Measurements from ENCODE around the gene NOC4L.
"Not testable (repeated sequence)": the region's sequence is repeated elsewhere in the genome, so short reads cannot be mapped to it uniquely, and the experiment has no call there.

The NOC4L gene

DNA sequence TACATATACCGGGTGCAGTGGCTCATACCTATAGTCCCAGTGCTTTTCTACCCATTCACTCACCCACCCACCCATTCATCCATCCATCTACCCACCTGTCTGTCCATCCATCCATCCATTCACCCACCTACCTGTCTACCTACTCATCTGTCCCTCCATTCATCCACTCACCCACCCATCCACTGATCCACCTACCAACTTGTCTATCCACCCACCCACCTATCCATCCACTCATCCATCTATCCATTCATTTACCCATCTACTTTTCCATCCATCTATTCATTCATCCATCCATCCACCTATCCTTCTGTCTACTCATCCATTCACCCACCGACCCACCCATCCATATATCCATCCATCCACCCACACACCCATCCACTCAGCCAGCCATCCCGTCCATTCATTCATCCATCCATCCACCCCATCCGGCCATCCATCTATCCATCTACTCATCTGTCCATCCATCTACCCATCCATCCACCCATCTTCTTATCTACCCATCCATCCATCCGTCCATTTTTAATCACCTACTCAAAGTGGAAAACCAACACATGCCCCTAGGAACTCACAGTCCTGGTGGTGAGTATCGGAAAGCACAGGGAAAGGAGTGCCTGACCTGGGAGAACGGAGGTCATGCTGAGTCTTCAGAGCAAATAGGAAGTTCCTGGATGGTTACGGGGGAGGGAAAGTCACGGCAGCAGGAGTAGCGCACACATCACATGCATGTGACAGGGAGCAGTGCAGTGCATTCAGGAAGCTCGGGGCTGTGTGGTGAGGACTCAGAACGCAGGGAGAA lies 20.1 kb upstream of the NOC4L start:
- no peak for DNase-seq (ENCODE audit: low read depth in 2 of 2)

DNA sequence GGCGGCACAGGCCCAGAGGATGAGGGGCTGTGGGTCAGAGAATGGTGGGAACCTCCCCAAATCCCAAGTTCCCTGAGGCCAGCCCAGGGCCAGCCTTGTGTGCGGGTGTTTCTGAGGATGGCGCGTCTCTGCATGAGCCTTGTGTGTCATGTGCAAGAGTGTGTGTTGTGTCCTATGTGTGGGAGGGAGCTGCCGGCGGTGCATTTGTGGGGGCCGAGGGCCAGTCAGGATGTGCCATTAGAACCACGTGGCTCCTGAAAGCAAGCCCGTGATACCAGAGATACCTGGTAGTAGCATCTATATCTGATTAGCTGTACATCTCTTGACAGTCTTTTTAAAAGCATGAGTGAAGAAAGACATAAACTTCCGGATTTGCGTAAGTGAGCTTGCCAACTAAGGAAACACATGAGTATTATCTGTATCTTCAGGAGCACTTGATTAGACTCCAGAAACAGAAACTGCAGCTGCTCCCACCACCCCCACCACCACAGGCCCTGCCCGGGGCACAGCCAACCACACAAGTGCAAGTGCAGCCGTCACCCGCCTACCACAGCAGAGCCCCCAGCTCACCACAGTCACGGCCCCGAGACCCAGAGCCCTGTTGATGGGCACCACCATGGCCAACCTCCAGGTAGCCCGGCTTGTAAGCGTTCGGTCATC lies 19.4 kb upstream of the NOC4L start:
- DNase-seq (ENCODE audit: low read depth in 2 of 2), result no peak

DNA sequence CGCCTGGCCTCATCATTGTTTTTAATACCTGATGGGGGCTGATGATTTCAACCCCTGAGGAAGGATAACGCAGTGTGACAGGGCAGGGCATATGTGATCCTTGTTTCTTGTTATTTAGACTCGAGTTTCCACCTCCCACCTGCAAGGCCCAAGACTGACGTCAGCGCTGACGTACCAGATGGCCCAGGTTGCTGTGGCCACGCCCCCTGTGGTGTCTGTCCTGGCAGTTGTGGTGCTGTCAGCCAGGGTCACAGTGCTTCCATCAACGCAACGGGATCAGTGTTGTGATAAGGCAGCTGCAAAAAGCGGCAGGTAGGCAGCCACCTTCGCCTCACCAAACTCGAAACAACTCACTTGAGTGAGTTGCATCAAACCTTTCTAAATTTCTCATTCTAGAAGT lies 18.5 kb upstream of the NOC4L start:
- DNase-seq (ENCODE audit: low read depth in 2 of 2), result no peak

DNA sequence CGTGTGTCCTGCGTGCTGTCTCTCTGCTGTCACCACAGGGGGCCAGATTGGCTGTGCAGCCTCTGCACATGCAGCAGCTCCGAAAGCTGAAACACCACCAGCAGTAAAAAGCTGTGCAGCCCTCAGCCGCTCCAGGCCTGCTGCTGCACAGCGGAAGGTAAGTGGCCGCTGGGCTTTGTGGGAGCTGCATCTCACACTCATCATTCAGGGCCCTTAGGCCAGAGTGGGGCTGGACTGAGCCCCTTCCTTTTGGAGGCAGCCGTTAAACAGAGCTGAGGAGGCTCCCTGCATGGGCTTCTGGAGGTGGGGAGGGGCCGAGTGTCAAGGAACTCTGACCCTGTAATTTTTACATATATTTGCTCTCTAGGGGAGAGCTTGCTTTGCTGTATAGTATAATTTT lies 17.2 kb upstream of the NOC4L start:
- no peak for DNase-seq (ENCODE audit: low read depth in 2 of 2)

DNA sequence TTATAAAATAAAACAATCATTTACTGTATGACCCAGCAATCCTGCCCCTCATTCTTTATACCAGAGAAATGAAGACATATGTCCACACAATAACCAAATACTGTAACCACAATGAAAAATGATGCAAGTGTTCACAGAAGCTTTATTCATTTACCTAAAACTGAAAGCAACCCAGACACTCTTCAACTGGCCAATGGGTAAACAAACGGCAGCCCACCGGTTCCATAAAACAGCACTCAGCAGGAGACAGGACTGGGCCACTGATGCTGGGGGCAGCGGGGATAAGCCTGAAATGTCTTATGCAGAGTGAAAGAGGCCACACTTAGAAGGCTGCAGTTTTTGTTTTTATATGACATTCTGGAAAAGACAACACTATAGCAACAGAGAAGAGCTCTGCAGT lies 15.2 kb upstream of the NOC4L start:
- DNase-seq (ENCODE audit: low read depth in 2 of 2), result no peak

DNA sequence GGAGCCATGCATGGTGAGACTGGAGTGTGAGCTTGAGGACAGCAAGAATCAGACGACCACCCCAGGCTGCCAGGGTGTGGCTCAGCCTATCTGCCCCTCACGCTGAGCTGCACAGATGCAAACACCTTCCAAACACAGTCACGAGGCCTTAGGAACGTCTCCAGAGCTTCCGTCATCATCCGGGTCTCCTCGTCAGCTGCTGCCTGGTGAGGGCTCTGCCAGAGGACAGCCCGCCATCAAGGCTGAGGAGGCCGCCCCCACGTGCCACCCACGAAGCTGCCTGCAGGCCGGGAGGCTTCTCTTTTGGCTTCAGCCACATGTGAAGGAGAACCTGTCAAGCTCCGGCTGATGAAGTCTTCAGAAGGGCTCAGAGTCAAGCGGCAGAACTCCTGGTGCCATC lies 13.6 kb upstream of the NOC4L start:
- no peak for DNase-seq (ENCODE audit: low read depth in 2 of 2)

DNA sequence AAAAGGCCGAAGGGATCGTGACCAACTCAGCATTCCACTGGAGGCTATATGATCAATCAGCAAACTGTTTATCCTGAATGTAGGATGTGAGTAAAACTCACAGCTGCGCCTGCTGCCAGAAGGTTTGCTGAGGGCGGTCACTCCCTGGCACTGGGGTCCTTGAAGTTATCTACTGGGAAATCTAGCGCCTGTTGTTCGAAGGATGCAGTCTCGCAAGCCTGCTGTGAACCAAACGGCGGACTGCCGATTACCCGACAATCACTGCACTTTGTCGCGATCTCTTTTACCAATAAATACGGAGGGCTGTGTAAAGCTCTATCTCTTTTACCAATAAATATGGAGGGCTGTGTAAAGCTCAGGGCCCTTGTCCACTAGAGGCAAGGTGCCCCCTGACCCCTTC lies 13.0 kb upstream of the NOC4L start:
- DNase-seq (ENCODE audit: low read depth in 2 of 2), result no peak

DNA sequence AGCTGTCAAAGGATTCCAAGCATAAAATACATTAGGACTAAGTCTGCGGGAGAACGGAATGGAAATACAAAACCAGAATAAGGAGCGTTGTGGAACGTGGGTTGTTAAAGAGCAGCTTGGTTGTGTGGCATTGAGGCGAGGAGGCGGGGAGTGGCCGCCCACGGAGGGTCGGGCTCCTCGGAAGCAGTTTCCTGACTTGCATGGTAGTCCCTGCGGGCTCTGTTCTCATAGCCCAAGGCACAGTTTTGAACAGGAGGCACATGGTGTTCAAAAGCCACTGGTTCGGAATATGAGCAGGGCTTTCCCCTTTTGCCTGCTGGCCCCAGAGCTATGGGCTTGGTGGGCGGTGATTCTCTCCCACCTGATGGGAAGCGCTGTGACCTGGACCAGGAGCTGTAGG lies 12.3 kb upstream of the NOC4L start:
- no peak for DNase-seq (ENCODE audit: low read depth in 2 of 2)

DNA sequence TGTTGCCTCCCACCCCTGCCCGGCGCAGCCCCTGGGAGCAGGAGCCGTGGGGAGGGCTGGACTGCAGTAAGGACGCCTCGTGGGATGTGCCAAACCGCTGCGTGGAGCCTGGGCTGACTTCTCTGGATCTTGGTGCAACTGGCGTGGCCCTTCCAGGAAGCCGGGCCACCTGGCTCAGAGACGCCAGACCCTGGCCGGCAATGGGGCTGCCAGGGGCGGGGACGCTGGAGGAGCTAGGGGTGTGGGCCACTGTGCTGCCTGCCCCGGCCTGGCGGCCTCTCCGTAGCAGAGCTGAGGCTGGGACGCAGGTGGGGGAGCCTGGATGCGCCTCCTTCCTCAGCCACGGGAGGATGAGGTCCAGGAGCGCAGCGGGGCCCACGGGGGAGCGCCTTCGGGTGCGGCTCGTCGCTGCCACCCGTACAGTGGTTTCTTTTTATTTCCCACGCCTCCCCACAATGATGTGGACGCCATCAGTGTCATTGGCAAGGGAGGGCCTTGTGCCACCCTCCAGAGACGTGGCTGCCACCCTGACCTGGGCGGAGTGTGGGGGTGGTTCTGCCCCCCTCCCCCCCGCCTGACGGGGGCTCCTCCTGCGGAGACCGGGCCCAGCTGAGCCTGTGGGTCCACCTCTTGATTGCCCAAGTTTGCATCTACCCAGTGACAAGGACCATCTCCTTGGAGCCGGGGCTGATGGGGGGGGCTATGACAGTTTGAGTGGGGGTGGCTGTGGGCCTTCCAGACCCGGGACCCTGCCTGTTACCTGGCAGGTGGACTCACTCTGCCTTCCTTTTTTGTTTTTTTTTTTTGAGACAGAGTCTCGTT lies 11.4 kb upstream of the NOC4L start:
- no peak for DNase-seq (ENCODE audit: low read depth in 2 of 2)

DNA sequence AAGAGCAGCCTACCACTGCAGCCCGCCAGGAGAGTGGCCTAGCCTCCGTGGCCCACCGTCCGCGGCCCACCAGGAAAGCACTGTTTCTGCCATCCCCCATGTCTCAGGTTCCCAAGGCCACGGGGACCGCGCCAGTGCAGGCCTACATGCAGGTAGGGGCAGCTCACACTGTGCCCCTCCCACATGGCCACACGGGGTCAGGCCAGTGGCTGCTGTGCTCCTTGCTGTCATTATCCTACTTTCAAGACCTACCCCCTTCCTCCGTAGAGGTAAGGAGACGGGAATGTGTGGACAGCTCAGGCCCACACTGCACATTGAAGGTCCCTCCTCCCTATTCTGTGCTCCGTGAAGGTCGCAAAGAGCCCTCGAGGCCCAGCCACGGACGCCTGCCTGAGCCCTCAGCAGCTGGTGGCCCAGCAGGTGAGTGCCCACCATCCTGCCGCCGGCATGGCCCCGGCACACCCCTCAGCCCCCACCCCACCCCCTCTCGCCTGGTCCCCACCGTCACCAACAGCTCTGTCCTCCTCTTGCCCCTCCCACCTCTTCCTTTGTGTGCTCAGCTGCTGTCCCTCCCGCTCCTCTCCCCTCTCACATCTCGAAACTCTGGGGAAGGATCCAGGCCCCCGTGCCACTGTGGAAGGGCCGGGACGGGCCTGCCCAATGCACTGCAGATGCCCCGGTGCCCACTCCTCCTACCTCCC lies 10.2 kb upstream of the NOC4L start:
- DNase-seq (ENCODE audit: low read depth in 2 of 2), result no peak

DNA sequence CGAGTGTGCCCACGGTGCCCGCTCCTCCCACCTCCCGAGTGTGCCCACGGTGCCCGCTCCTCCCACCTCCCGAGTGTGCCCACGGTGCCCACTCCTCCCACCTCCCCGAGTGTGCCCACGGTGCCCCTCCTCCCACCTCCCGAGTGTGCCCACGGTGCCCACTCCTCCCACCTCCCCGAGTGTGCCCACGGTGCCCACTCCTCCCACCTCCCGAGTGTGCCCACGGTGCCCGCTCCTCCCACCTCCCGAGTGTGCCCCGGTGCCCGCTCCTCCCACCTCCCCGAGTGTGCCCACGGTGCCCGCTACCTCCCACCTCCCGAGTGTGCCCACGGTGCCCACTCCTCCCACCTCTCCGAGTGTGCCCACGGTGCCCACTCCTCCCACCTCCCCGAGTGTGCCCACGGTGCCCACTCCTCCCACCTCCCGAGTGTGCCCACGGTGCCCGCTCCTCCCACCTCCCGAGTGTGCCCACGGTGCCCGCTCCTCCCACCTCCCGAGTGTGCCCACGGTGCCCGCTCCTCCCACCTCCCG lies 9.5 kb upstream of the NOC4L start:
- not testable (repeated sequence) for DNase-seq (ENCODE audit: low read depth in 2 of 2)

DNA sequence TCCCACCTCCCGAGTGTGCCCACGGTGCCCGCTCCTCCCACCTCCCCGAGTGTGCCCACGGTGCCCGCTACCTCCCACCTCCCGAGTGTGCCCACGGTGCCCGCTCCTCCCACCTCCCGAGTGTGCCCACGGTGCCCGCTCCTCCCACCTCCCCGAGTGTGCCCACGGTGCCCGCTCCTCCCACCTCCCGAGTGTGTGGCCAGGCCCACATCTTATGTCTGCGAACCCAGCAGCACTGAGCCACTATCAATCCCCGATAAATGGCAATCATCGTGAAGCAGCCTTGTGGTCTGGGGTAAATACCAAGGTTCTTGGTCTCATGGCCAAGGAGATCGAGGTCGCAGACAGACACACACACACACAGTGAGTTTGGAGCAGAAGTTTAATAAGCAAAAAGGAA lies 8.0 kb upstream of the NOC4L start:
- DNase-seq (ENCODE audit: low read depth in 2 of 2), result not testable (repeated sequence)

DNA sequence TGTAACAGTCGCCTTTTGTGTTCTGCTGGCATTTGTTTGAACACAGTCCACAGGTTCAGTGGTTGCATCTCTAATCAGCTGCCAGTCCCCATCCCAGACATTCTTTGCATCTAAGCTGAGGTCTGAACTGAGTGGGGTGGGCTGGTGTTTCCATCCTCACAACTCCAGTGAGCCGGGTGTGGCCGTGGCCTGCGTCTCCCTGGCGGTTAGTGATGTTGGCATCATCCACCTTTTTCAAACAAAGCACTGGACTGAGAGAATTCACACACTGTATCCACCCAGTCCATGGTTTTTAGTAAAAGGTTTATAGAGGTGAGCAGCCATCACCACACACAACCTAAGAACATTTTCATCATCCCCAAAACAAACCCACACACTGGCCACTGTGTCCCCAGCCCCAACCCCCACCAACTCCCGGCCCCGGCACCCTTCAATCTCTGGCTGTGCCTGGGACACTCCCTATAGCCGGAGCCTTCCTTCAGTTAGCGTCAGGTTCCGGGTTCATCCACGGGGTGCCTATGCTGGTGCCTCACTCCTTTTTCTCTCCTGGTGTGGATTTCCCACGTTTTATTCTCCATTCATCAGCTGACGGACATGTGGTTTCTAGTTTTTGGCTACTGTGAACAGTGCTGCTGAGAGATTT lies 6.7 kb upstream of the NOC4L start:
- no peak for DNase-seq (ENCODE audit: low read depth in 2 of 2)

DNA sequence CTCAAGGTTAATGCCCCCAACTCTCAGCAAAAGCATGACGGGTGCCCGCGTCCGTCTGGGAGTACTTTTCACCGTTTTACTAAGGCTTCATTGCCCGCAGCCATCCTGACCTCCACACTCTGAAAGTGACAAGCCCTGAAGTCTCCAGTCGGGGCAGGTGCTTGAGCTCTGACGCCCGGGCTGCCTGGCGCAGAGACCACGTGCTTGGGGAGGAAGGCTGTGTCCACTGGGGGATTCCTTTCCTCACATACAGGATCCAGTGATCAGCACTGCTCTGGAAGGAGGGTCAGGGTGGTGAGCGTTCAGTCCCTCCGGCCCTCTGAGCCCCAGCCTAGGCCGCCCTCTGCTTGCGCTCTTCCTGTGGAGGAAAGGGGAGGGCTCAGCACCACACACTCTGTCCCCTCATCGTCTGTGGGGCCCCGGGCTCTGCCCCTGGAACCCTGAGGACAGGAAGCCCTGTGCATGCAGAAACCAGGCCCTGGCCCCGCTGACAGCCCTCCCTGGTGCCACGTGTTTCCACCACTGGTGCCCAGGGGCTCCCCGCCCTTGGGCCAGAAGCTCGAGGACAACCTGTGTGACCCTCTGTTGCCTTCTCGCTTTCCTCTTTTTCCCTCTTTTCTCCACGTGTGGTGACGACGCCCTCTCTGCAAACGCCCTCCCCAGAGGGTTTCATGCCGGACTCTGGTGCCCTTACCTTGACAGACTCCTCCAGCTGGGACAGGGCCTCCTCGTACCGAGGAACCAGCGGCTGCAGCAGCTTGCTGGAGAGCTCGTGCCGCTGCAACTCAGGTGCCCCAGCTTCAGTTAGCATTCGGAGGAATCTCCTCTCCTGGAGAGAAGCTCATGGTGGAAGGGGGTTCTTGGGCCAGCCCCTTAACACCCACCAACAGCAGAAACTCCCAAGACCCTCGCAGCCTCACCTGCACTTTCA lies 5.1 kb upstream of the NOC4L start:
- DNase-seq (ENCODE audit: low read depth in 2 of 2), result no peak

DNA sequence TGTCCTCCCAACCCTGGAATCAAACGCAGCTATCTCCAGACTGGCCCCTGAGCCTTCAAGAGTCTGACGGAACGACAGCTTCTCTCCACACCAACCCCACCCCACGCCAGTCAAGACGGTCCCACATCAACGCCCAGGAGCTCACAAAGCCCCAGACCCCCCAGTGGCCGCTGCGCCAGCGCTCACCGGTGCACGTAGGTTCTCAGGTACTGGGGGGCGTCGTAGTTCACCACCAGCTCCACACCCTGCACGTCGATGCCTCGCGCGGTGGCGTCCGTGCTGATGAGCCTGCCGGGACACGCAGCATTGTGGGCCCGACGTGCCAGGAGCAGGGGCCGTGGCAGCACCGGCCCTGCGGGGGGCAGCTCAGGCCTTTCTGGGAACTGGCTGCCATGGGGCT lies 4.3 kb upstream of the NOC4L start:
- no peak for DNase-seq (ENCODE audit: low read depth in 2 of 2)

DNA sequence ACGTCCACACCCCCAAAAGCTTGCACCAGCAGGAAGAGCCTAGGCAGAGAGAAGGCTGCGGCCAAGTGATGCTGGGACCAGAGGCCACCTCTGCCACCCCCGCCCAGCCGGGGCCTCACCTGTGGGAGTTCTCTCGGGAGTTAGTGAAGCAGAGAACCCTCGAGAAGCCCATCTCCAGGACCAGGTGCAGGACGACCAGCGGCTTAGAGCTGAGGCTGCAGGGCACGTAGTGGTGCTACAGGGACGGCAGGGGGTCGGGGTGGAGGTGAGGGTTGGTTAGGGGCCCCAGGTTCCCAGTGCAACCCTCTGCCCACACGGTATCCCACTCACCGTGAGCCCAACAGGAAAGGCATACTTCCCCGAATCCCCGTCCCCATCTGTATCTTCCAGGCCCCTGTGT lies 3.8 kb upstream of the NOC4L start:
- DNase-seq (ENCODE audit: low read depth in 2 of 2), result no peak

DNA sequence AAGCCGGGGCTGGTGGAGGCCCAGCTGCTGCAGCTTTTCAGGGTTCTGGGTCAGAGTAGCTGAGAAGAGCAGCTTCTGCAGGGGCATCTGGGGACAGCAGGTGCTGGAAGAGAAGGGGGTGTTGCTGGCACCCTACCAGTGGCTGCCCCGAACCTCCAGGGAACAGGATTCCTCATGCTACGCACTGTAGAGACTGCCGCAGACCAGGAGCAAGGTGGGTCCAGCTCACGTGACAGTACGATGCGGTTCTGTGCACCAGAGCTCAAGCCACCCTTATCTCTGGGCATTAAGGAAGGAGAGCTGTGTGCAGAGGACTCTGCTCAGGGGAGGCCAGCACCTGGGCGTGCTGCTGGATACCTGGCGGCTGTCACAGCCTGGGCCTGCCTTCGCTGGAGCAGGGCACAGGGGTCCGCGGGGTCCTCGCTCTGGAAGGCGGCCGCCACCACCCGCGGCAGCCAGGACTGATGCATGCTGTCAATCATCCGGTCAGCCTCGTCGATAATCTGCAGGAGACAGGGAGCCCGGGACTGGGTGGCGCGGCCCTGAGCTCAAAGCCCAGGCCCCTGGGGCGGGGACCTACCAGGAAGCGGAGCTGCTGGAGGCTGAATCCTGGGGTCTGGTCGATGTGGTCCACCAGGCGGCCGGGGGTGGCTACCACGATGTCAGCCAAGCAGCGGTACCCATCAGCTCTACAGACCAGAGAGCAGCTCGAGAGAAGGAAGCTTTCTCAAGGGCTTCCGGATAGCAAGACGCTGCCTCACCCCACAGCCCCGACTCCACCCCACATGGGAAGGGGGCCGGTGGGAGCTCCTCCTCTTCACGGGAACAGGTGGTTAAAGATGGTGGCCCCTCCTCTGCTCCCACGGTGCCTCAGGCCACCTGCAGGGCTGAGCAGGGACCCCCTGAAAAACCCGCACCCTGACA lies 3.1 kb upstream of the NOC4L start:
- no peak for DNase-seq (ENCODE audit: low read depth in 2 of 2)

DNA sequence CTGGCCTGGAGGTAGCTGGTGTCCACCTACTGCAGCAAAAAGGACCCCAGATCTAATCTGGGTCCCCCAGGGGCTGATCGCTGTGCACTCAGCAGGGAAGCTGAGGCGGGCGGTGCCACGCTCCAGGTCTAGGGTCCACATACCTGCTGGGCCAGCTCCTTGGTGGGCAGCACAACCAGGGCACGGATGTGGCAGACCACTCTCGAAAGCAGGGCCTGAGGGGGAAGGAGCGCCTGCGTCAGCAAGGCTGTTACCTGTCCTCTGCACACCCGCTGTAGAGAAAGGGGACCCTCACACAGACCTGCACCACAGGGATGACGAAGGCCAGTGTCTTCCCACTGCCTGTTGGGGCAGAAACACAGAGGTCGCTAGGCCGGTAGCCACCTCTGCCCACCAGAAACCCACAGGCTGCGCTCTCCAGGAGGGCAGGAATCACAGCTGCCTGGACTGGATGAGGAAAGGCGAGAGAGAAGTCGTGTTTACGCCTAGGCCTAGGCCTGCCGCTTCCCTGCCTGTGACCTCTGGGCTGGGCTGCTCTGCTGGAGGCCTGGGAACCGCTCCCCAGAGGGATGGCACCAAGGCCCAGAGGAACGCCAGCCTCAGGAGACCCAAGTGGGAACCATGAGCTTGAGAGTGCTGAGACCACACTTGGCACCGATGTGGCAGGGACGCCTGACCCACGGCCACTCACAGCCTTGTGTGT lies 2.1 kb upstream of the NOC4L start:
- no peak for DNase-seq (ENCODE audit: low read depth in 2 of 2)
